ENCODE measurements around the gene TPPP.
"Not testable (repeated sequence)": the region's sequence is repeated elsewhere in the genome, so short reads cannot be mapped to it uniquely, and the experiment has no call there.

The TPPP gene

GRCh38 chr5:643811-644271, 49.3 kb downstream of the TPPP start:
- no peak for DNase-seq

- no peak for DNase-seq
These were observed 49.8 kb downstream of the TPPP start for GRCh38 chr5:643351-643801.

- DNase-seq, result no peak
These were observed 50.7 kb downstream of the TPPP start for GRCh38 chr5:642481-642880.

GRCh38 chr5:641331-641765, 51.8 kb downstream of the TPPP start:
- DNase-seq, result no peak

- no peak for DNase-seq
These were observed 52.5 kb downstream of the TPPP start for GRCh38 chr5:640461-641330.

- DNase-seq, result no peak
These were observed 53.5 kb downstream of the TPPP start for GRCh38 chr5:639584-640213.

- DNase-seq, result no peak
These were observed 54.0 kb downstream of the TPPP start for GRCh38 chr5:639253-639530.

GRCh38 chr5:638501-639252, 54.5 kb downstream of the TPPP start:
- no peak for DNase-seq

- no peak for DNase-seq
These were observed 55.3 kb downstream of the TPPP start for GRCh38 chr5:637581-638450.

- no peak for DNase-seq
These were observed 56.2 kb downstream of the TPPP start for GRCh38 chr5:636951-637350.

- no peak for DNase-seq
These were observed 57.7 kb downstream of the TPPP start for GRCh38 chr5:635306-636055.

- DNase-seq, result no peak
These were observed 59.0 kb downstream of the TPPP start for GRCh38 chr5:634191-634590.

- no peak for DNase-seq
These were observed 59.6 kb downstream of the TPPP start for GRCh38 chr5:633501-633955.

GRCh38 chr5:628351-629205, 64.6 kb downstream of the TPPP start:
- DNase-seq, result not testable (repeated sequence)

GRCh38 chr5:627840-628239, 65.3 kb downstream of the TPPP start:
- DNase-seq, result no peak

GRCh38 chr5:626850-627249, 66.3 kb downstream of the TPPP start:
- DNase-seq, result no peak

GRCh38 chr5:625516-625915, 67.6 kb downstream of the TPPP start:
- no peak for DNase-seq

- DNase-seq, result no peak
These were observed 68.3 kb downstream of the TPPP start for GRCh38 chr5:624951-625230.

- DNase-seq, result no peak
These were observed 68.8 kb downstream of the TPPP start for GRCh38 chr5:624118-624950.

- DNase-seq, result no peak
These were observed 69.6 kb downstream of the TPPP start for GRCh38 chr5:623531-623930.

All from stimulated activated CD8-positive, alpha-beta memory T cell treated with anti-CD3 and anti-CD28 coated beads, Interleukin-4, amount 100 ng/mL, for 48 hours (primary cell).